Stimulated activated CD8-positive, alpha-beta memory T cell treated with anti-CD3 and anti-CD28 coated beads, Interleukin-15, amount 100 ng/mL, for 4 hours (primary cell): ENCODE measurements around the gene DOK7.

Source experiments
- DNase-seq, 2 donors: peaks; one replicate each; pipeline ENCODE4 v3.0.0-alpha.2; 2020; ENCODE audit warnings: low read depth in 2 of 2

DOK7 gene

GRCh38 chr4:3487861-3488260 lies 24.8 kb downstream of the DOK7 start:
- DNase-seq, result no peak

- DNase-seq, result no peak
Measured at GRCh38 chr4:3488820-3489219, 25.7 kb downstream of the DOK7 start.

GRCh38 chr4:3489451-3489962 lies 26.4 kb downstream of the DOK7 start:
- DNase-seq, result no peak

GRCh38 chr4:3491681-3492405 lies 28.7 kb downstream of the DOK7 start:
- DNase-seq, result no peak

GRCh38 chr4:3492741-3493719 lies 29.9 kb downstream of the DOK7 start:
- DNase-seq, result no peak

- DNase-seq, result no peak
Measured at GRCh38 chr4:3493720-3494461, 30.8 kb downstream of the DOK7 start.

- DNase-seq, result no peak
Measured at GRCh38 chr4:3494462-3494871, 31.4 kb downstream of the DOK7 start.

- no peak for DNase-seq
Measured at GRCh38 chr4:3495204-3495975, 32.3 kb downstream of the DOK7 start.

- no peak for DNase-seq
Measured at GRCh38 chr4:3496021-3496420, 32.9 kb downstream of the DOK7 start.

GRCh38 chr4:3497095-3497494 lies 34.0 kb downstream of the DOK7 start:
- no peak for DNase-seq

GRCh38 chr4:3497523-3498389 lies 34.6 kb downstream of the DOK7 start:
- no peak for DNase-seq

- no peak for DNase-seq
Measured at GRCh38 chr4:3498407-3498806, 35.3 kb downstream of the DOK7 start.

GRCh38 chr4:3498901-3499510 lies 35.9 kb downstream of the DOK7 start:
- DNase-seq, result no peak

- DNase-seq, result no peak
Measured at GRCh38 chr4:3499710-3500109, 36.6 kb downstream of the DOK7 start.

GRCh38 chr4:3500111-3500510 lies 37.0 kb downstream of the DOK7 start:
- no peak for DNase-seq

- no peak for DNase-seq
Measured at GRCh38 chr4:3500634-3501101, 37.6 kb downstream of the DOK7 start.

GRCh38 chr4:3501126-3501824 lies 38.2 kb downstream of the DOK7 start:
- no peak for DNase-seq

- no peak for DNase-seq
Measured at GRCh38 chr4:3501825-3502425, 38.8 kb downstream of the DOK7 start.
